SK-N-MC (cell line): Measurements from ENCODE around the gene NOTCH2.
"Not testable (repeated sequence)": the region's sequence is repeated elsewhere in the genome, so short reads cannot be mapped to it uniquely, and the experiment has no call there.

ENCODE experiments used
- DNase-seq: peaks from one replicate; pipeline ENCODE4 v3.0.0-alpha.2; 2011; ENCODE audit warnings: low read depth, low spot score
- H3K27ac ChIP-seq: fragments of 200-600 bp; sonication (generic); 2 replicates; pipeline ENCODE4 v1.5.1; 2016; ENCODE audit warnings: mixed run types
- H3K36me3 ChIP-seq: fragments of 200-600 bp; sonication (generic); 2 replicates; pipeline ENCODE4 v1.6.1; 2017; ENCODE audit warnings: antibody characterized with exemption, low read length, mixed read lengths; ENCODE audit not compliant: insufficient read depth
- H3K4me3 ChIP-seq: fragments of 200-600 bp; sonication (generic); 2 replicates; pipeline ENCODE4 v1.5.1; 2016
- H3K9ac ChIP-seq: fragments of 200-600 bp; sonication (generic); 2 replicates; pipeline ENCODE4 v1.8.0; 2017; ENCODE audit warnings: mixed run types, mixed read lengths; ENCODE audit not compliant: insufficient read length
- H3K9me3 ChIP-seq: fragments of 200-600 bp; sonication (generic); 2 replicates; pipeline ENCODE4 v1.6.1; 2017; ENCODE audit warnings: low read depth, mild to moderate bottlenecking, antibody characterized with exemption, low read length, moderate library complexity, mixed read lengths
- EZH2 ChIP-seq: fragments of 200-600 bp; sonication (generic); IDR thresholded peaks from one replicate; pipeline ENCODE4 v1.6.1; 2017; ENCODE audit warnings: antibody characterized with exemption
- FOXP2 ChIP-seq: optimal IDR thresholded peaks from 2 replicates; pipeline ENCODE3; 2011; ENCODE audit warnings: mild to moderate bottlenecking, moderate library complexity; ENCODE audit not compliant: insufficient read depth; ENCODE audit errors: extremely low read length, control extremely low read depth
- POLR2AphosphoS5 ChIP-seq: IDR thresholded peaks from 2 replicates; pipeline ENCODE4 v1.6.1; 2012; ENCODE audit warnings: mild to moderate bottlenecking, low read depth, low read length, borderline replicate concordance

The NOTCH2 gene

GRCh38 chr1:120001035-120001434, 68.4 kb downstream of the NOTCH2 start:
- not testable (repeated sequence) for H3K36me3 ChIP-seq, H3K4me3 ChIP-seq, DNase-seq, H3K9ac ChIP-seq, H3K9me3 ChIP-seq, H3K27ac ChIP-seq

DNA sequence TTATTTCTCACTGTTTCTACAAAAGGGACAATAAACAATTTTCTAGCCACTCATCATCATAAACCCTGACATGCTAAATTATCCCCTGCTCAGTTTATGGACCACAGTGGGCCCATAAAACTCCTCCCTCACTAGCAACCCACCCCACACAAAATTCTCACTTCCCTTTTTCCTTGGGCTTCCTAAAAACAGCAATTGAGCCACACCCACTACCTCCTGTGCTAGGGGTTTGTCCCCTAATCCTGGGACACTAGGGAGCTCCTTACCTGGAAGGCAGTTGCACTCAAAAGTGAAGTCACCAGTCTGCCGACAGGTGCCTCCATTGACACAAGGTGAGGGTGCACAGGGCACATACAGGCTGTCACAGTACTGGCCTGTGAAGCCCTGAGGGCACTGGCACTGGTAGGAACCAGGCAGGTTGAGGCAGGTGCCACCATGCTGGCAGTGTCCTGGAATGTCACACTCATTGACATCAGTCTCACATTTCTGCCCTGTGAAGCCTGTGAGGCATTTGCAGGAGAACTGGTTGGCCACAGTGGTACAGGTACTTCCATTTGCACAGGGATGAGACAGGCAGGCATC, 72.6 kb downstream of the NOTCH2 start:
- H3K9ac ChIP-seq, H3K36me3 ChIP-seq, DNase-seq, H3K4me3 ChIP-seq, H3K9me3 ChIP-seq, H3K27ac ChIP-seq: not testable (repeated sequence)

GRCh38 chr1:119995975-119996374, 73.5 kb downstream of the NOTCH2 start:
- H3K9ac ChIP-seq, result not testable (repeated sequence)

GRCh38 chr1:119988306-119989062, 81.0 kb downstream of the NOTCH2 start:
- no peaks in the 10 kb centered on the region for H3K9me3 ChIP-seq
- H3K9ac ChIP-seq, result no peak overlapping the region
- TF ChIP-seq EZH2 (no peak), FOXP2 (no peak)
- H3K36me3 ChIP-seq, result peaks cover 10% of the 10 kb centered on the region
- no peak for DNase-seq
- no peak overlapping the region for H3K27ac ChIP-seq
- H3K4me3 ChIP-seq, result no peak overlapping the region

More at GRCh38 chr1:119995975-119996374, 73.5 kb downstream of the NOTCH2 start:
- not testable (repeated sequence) for H3K27ac ChIP-seq, H3K4me3 ChIP-seq, H3K9me3 ChIP-seq, DNase-seq, H3K36me3 ChIP-seq

DNA sequence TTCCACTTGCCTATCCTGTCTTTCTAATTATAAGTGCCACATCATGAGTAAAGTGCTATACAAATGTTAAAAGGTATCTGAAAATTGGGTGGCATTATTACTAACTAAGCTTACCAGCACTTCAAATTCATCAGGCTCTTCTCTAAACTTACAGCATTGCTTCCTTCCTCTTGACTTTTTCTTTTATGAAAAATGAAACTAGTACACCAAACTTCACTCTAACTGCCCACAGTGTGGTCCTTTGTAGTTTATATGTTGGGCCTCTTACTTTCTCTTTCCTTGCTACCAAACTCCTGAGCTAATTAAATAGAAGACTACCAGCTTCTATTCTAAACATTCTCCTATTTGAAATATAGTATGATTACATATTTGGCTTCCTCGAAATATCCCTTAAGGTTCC, 81.8 kb downstream of the NOTCH2 start:
- DNase-seq, result no peak
- H3K27ac ChIP-seq, result no peak overlapping the region
- peaks cover 10% of the 10 kb centered on the region for H3K36me3 ChIP-seq
- TF ChIP-seq FOXP2 (no peak), POLR2AphosphoS5 (no peak), EZH2 (no peak)
- no peaks in the 10 kb centered on the region for H3K9me3 ChIP-seq
- H3K9ac ChIP-seq, result no peak overlapping the region
- H3K4me3 ChIP-seq, result no peak overlapping the region

GRCh38 chr1:119987112-119987511, 82.3 kb downstream of the NOTCH2 start:
- H3K9ac ChIP-seq, result no peak overlapping the region
- TF ChIP-seq EZH2 (no peak), POLR2AphosphoS5 (no peak), FOXP2 (no peak)
- no peaks in the 10 kb centered on the region for H3K9me3 ChIP-seq
- no peak overlapping the region for H3K27ac ChIP-seq
- H3K4me3 ChIP-seq, result no peak overlapping the region
- peaks cover 10% of the 10 kb centered on the region for H3K36me3 ChIP-seq
- DNase-seq, result no peak

DNA sequence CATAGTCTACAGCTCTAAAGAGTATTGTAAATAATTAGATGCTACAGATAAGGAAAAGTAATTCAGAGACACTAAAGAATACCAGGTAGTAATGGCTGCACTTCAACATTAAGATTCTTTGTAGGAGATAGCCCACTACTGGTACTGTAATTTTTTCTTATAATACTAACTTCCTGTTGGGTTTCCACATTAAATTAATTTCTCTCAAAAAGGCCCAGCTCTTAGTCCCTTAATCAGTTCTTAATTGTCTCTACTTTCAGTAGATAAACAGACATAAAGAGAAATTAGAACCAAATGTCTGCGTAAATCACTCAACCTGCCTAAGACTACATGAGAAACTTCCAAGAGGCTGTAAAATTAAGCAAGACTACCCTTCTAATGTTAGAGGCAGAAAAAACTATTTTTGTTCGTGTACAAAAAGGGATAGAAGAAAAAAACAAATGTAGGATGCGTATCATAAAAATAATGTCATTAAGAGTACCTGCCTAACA, 83.4 kb downstream of the NOTCH2 start:
- no peak overlapping the region for H3K9ac ChIP-seq
- no peaks in the 10 kb centered on the region for H3K9me3 ChIP-seq
- no peak for DNase-seq

DNA sequence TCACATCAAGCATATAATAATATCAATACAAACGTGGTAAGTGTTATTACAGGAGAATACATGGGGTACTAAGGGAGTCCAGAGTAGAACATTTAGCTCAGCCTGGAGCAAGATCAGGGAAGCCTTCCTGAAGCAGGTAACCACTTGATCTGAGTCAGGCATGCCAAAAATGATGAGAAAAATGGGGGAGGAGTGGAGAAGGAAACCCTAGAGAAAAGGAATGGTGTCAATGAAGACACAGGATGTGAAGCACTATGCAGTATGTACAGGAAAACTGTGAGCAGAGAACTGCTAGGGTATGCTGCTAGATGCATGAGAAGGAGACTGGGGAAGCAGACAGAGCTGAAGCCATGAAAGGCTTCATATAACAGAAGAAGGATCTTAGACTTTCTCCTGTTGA, 84.7 kb downstream of the NOTCH2 start:
- no peak for DNase-seq
- Histone ChIP-seq H3K36me3 (peaks cover 10% of the 10 kb centered on the region), H3K4me3 (no peak overlapping the region), H3K27ac (no peak overlapping the region), H3K9ac (no peak overlapping the region), H3K9me3 (no peaks in the 10 kb centered on the region)
- no peak for TF ChIP-seq POLR2AphosphoS5

More for the DNA sequence above, 83.4 kb downstream of the NOTCH2 start:
- Histone ChIP-seq H3K27ac (no peak overlapping the region), H3K4me3 (no peak overlapping the region), H3K36me3 (peaks cover 10% of the 10 kb centered on the region)
- no peak for TF ChIP-seq POLR2AphosphoS5
- TF ChIP-seq FOXP2, result no peak
- TF ChIP-seq EZH2, result no peak

GRCh38 chr1:119981986-119982815, 87.3 kb downstream of the NOTCH2 start:
- no peak overlapping the region for H3K4me3 ChIP-seq
- H3K36me3 ChIP-seq, result peaks cover 10% of the 10 kb centered on the region
- H3K27ac ChIP-seq, result no peak overlapping the region
- no peak overlapping the region for H3K9ac ChIP-seq
- H3K9me3 ChIP-seq, result no peaks in the 10 kb centered on the region
- DNase-seq, result no peak
- TF ChIP-seq POLR2AphosphoS5 (no peak), FOXP2 (no peak), EZH2 (no peak)
